IMR-90 (cell line): ENCODE results near the gene SLC9A5. TPM values are rescaled to one million over a fixed set of nuclear protein-coding genes. Genes with fewer than 3 reads are reported as not detected.

Experiments used
- ATAC-seq: fragments of 200-7000 bp; cut with Tn5 transposase; 2 replicates; pipeline ENCODE4 v1.9.1; 2020; ENCODE audit warnings: low read depth, mild to moderate bottlenecking, moderate library complexity
- BruUV-seq: library from RNA; stranded (reverse); fragments of 400-500 nt; replicated peaks from 2 replicates; lab custom pipeline; 2021; lab: Mats Ljungman, UMichigan
- CTCF ChIA-PET: fragments of 300-600 bp; formaldehyde crosslinking; extraction: SDS; loops from one replicate; lab custom pipeline; 2021; ENCODE audit warnings: antibody characterized with exemption; lab: Yijun Ruan, JAX
- POLR2A ChIA-PET: fragments of 300-600 bp; sonication (Branson Sonifier 250); formaldehyde crosslinking; loops from one replicate; lab custom pipeline; 2022; ENCODE audit warnings: antibody characterized with exemption; ENCODE audit not compliant: unreplicated experiment; lab: Charles Lee
- DNase-seq: peaks from one replicate; pipeline ENCODE4 v3.0.0; 2013
- H2AFZ ChIP-seq: replicated peaks from 2 replicates; pipeline ENCODE3; 2013; ENCODE audit warnings: low read length, mild to moderate bottlenecking; ENCODE audit not compliant: poor library complexity
- H2AK5ac ChIP-seq: 2 replicates; pipeline ENCODE4 v1.6.1; 2013; ENCODE audit warnings: low read depth, low read length, inconsistent platforms
- H2AK9ac ChIP-seq: replicated peaks from 2 replicates; pipeline ENCODE3; 2013; ENCODE audit warnings: mild to moderate bottlenecking, low read depth, low read length, moderate library complexity; ENCODE audit not compliant: poor library complexity
- H2BK120ac ChIP-seq: 2 replicates; pipeline ENCODE4 v1.6.1; 2013; ENCODE audit warnings: low read depth, low read length, inconsistent platforms
- H2BK15ac ChIP-seq: 3 replicates; pipeline ENCODE4 v1.6.1; 2013; ENCODE audit warnings: low read depth, low read length, inconsistent platforms
- H2BK20ac ChIP-seq: 2 replicates; pipeline ENCODE4 v1.6.1; 2013; ENCODE audit warnings: low read depth, mild to moderate bottlenecking, inconsistent platforms, low read length, moderate library complexity
- H2BK5ac ChIP-seq: 2 replicates; pipeline ENCODE4 v1.6.1; 2013; ENCODE audit warnings: mild to moderate bottlenecking, low read depth, low read length, inconsistent platforms; ENCODE audit not compliant: poor library complexity, severe bottlenecking
- H3K14ac ChIP-seq: replicated peaks from 2 replicates; pipeline ENCODE4 v1.6.1; 2013; ENCODE audit warnings: low read depth, low read length, inconsistent platforms
- H3K18ac ChIP-seq: 2 replicates; pipeline ENCODE4 v1.6.1; 2013; ENCODE audit warnings: low read depth, low read length, control low read depth
- H3K23ac ChIP-seq: 2 replicates; pipeline ENCODE4 v1.6.1; 2013; ENCODE audit warnings: low read depth, low read length, inconsistent platforms
- H3K27ac ChIP-seq: 2 replicates; pipeline ENCODE4 v1.5.1; 2013; ENCODE audit warnings: mild to moderate bottlenecking, control low read depth, low read length; ENCODE audit not compliant: insufficient read depth
- H3K27me3 ChIP-seq: 2 replicates; pipeline ENCODE4 v1.6.1; 2013; ENCODE audit warnings: low read length; ENCODE audit not compliant: control insufficient read depth, insufficient read depth
- H3K36me3 ChIP-seq: 2 replicates; pipeline ENCODE4 v1.6.1; 2013; ENCODE audit warnings: low read length, mixed read lengths; ENCODE audit not compliant: control insufficient read depth, insufficient read depth
- H3K4ac ChIP-seq: 2 replicates; pipeline ENCODE4 v1.6.1; 2013; ENCODE audit warnings: low read depth, low read length, inconsistent platforms
- H3K4me1 ChIP-seq: 2 replicates; pipeline ENCODE4 v1.6.1; 2013; ENCODE audit warnings: low read length, mixed read lengths; ENCODE audit not compliant: control insufficient read depth, insufficient read depth
- H3K4me2 ChIP-seq: 2 replicates; pipeline ENCODE4 v1.6.1; 2013; ENCODE audit warnings: low read depth, mild to moderate bottlenecking, control low read depth, low read length, moderate library complexity
- H3K4me3 ChIP-seq: 2 replicates; pipeline ENCODE4 v1.5.1; 2013; ENCODE audit warnings: low read depth, mild to moderate bottlenecking, control low read depth, low read length, moderate library complexity; ENCODE audit not compliant: insufficient read depth
- H3K56ac ChIP-seq: 2 replicates; pipeline ENCODE4 v1.6.1; 2013; ENCODE audit warnings: low read length, inconsistent platforms; ENCODE audit not compliant: insufficient read depth; ENCODE audit errors: extremely low read depth
- H3K79me1 ChIP-seq, 2 experiments: 2 replicates each; pipeline ENCODE4 v1.6.1; 2013; ENCODE audit warnings: low read length in 2 of 2, inconsistent platforms in 1 of 2, low read depth in 1 of 2
- H3K9ac ChIP-seq: 2 replicates; pipeline ENCODE4 v1.6.1; 2013; ENCODE audit warnings: low read depth, low read length, control low read depth
- H3K9me1 ChIP-seq: 2 replicates; pipeline ENCODE4 v1.6.1; 2013; ENCODE audit warnings: low read length, inconsistent platforms; ENCODE audit not compliant: insufficient read depth
- H3K9me3 ChIP-seq: 2 replicates; pipeline ENCODE4 v1.6.1; 2013; ENCODE audit warnings: low read length; ENCODE audit not compliant: control insufficient read depth, insufficient read depth
- H4K20me1 ChIP-seq: 2 replicates; pipeline ENCODE4 v1.6.1; 2013; ENCODE audit warnings: low read length, inconsistent platforms; ENCODE audit not compliant: insufficient read depth
- H4K5ac ChIP-seq: 2 replicates; pipeline ENCODE4 v1.6.1; 2013; ENCODE audit warnings: mild to moderate bottlenecking, low read depth, low read length, control low read depth
- H4K8ac ChIP-seq, 2 experiments: 2 replicates each; pipeline ENCODE4 v1.6.1; 2013; ENCODE audit warnings: low read depth in 2 of 2, low read length in 2 of 2, control low read depth in 1 of 2, inconsistent platforms in 1 of 2
- H4K91ac ChIP-seq: 2 replicates; pipeline ENCODE4 v1.6.1; 2013; ENCODE audit warnings: low read depth, low read length, inconsistent platforms; ENCODE audit not compliant: insufficient read depth
- BHLHE40 ChIP-seq: fragments of 150-350 bp; IDR thresholded peaks from 2 replicates; pipeline ENCODE4 v1.6.1; 2016; ENCODE audit warnings: mild to moderate bottlenecking, low read depth, low read length
- CEBPB ChIP-seq: IDR thresholded peaks from 2 replicates; pipeline ENCODE4 v1.6.1; 2012; ENCODE audit warnings: low read depth, low read length, improper control_type of control experiment
- CHD1 ChIP-seq: IDR thresholded peaks from 2 replicates; pipeline ENCODE4 v1.6.1; 2012; ENCODE audit warnings: low read depth, low read length, improper control_type of control experiment
- FOS ChIP-seq: fragments of 150-350 bp; IDR thresholded peaks from 2 replicates; pipeline ENCODE4 v1.6.1; 2016; ENCODE audit warnings: low read depth, low read length
- MAFK ChIP-seq: IDR thresholded peaks from 2 replicates; pipeline ENCODE4 v1.6.1; 2012; ENCODE audit warnings: low read depth, low read length, improper control_type of control experiment
- MAZ ChIP-seq: IDR thresholded peaks from 2 replicates; pipeline ENCODE4 v1.6.1; 2012; ENCODE audit warnings: low read depth, mild to moderate bottlenecking, low read length, improper control_type of control experiment, moderate library complexity, borderline replicate concordance
- MXI1 ChIP-seq: IDR thresholded peaks from 2 replicates; pipeline ENCODE4 v1.6.1; 2012; ENCODE audit warnings: low read depth, mild to moderate bottlenecking, low read length, moderate library complexity, borderline replicate concordance
- NFE2L2 ChIP-seq: fragments of 150-350 bp; IDR thresholded peaks from 2 replicates; pipeline ENCODE4 v1.6.1; 2016; ENCODE audit warnings: low read depth, mild to moderate bottlenecking, low read length
- POLR2A ChIP-seq: IDR thresholded peaks from 2 replicates; pipeline ENCODE4 v1.6.1; 2012; ENCODE audit warnings: mild to moderate bottlenecking, low read depth, low read length
- RAD21 ChIP-seq: IDR thresholded peaks from 2 replicates; pipeline ENCODE4 v1.6.1; 2012; ENCODE audit warnings: low read length, improper control_type of control experiment
- RCOR1 ChIP-seq: IDR thresholded peaks from 2 replicates; pipeline ENCODE4 v1.6.1; 2012; ENCODE audit warnings: mild to moderate bottlenecking, low read length, improper control_type of control experiment; ENCODE audit not compliant: insufficient replicate concordance
- RFX5 ChIP-seq: IDR thresholded peaks from 2 replicates; pipeline ENCODE4 v1.8.0; 2012; ENCODE audit warnings: low read depth, mild to moderate bottlenecking, low read length, moderate library complexity
- SMC3 ChIP-seq: fragments of 150-350 bp; IDR thresholded peaks from 2 replicates; pipeline ENCODE4 v1.6.1; 2016; ENCODE audit warnings: low read depth, mild to moderate bottlenecking, antibody characterized with exemption, low read length, moderate library complexity
- WGBS, 2 experiments: methylation state at CpG; one replicate each; pipeline versions ENCODE4 v1.1.5 to v1.1.7; 2013; ENCODE audit warnings: missing lambda C conversion rate in 2 of 2; ENCODE audit not compliant: insufficient read length in 1 of 2; ENCODE audit errors: extremely low coverage in 2 of 2; 5-methylcytosine and 5-hydroxymethylcytosine counted together
- dilution Hi-C: fragments of 300-500 bp; cut with HindIII; formaldehyde crosslinking; loops from one replicate; pipeline ENCODE4 v1.14.3; 2018; ENCODE audit warnings: low sequenced_read_pairs; ENCODE audit not compliant: unreplicated experiment
- in situ Hi-C: fragments of 300-500 bp; cut with MboI; formaldehyde crosslinking; loops from 3 replicates; pipeline ENCODE4 v1.14.3; 2019; ENCODE audit warnings: low sequenced_read_pairs, inconsistent platforms, mixed read lengths
- intact Hi-C: fragments of 100-400 bp; cut with micrococcal nuclease; formaldehyde crosslinking; loops from 2 replicates; pipeline ENCODE4 v1.10.0; 2022
- polyA plus RNA-seq, 3 experiments: library from polyadenylated mRNA; depleted of rRNA; stranded (reverse); fragments of >200 nt; gene quantifications; 2 replicates each; pipeline ENCODE4 v1.2.3, GENCODE V29; 2012; ENCODE audit warnings: low replicate concordance in 1 of 3
- total RNA-seq: library from RNA; depleted of rRNA; stranded (reverse); fragments of >200 nt; gene quantifications from 2 replicates; pipeline ENCODE4 v1.2.3, GENCODE V29; 2012
- TF ChIP-seq, protein P1 (sequence below): fragments of 150-350 bp; IDR thresholded peaks from 2 replicates; pipeline ENCODE4 v1.6.1; 2017; ENCODE audit warnings: mild to moderate bottlenecking, antibody characterized with exemption, low read length, low read depth
- TF ChIP-seq, protein P2 (sequence below): conservative IDR thresholded peaks from 2 replicates; pipeline ENCODE4 v1.5.1; 2012; ENCODE audit warnings: mild to moderate bottlenecking, low read depth, low read length, improper control_type of control experiment
- TF ChIP-seq, protein P3 (sequence below): fragments of 150-350 bp; IDR thresholded peaks from 2 replicates; pipeline ENCODE4 v1.6.1; 2016; ENCODE audit warnings: low read depth, mild to moderate bottlenecking, low read length, moderate library complexity, borderline replicate concordance

SLC9A5 gene
- total and polyA plus RNA-seq, 2 of the 4 experiments (the other 2 are of a cell fraction) = 1.8 to 5.7 TPM

DNA sequence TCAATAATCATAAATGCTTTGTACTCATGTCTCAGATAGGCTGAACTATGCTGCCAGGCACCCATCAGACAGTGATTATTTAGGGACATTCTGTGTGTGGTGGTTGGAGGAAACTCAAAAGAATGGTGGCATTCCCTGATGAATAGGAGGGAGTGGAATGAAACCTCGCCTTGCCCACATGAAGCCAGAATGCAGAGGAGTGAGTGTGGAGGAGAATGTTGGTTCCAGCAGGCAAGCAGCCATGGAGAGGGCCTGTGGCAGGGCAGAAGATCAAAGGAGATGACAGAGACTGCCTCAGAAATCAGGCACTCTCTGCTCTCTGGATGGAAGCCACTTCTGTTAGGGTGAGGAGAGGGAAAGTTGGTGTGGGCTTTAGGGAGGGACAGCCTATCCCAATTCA is 55.2 kb downstream of the SLC9A5 start:
- H3K9ac ChIP-seq = no peak overlapping the region
- no peaks in the 10 kb centered on the region for H3K27me3 ChIP-seq
- H2AFZ ChIP-seq = no peak overlapping the region
- no peaks in the 10 kb centered on the region for H3K36me3 ChIP-seq
- intact Hi-C loops = no loop called here
- no peaks in the 10 kb centered on the region for H3K79me1 ChIP-seq
- H3K23ac ChIP-seq = peak overlapping the region; percentile 22; the same call in 1 of the 2 replicates
- CTCF ChIA-PET = no interaction called here
- peak overlapping the region; percentile 19; the same call in 1 of the 3 replicates for H2BK15ac ChIP-seq
- H3K56ac ChIP-seq = no peak overlapping the region
- H3K27ac ChIP-seq = no peak overlapping the region
- H3K4me2 ChIP-seq = no peak overlapping the region; the same call in 1 of the 2 replicates
- H3K14ac ChIP-seq = 0 out of 2 replicates have a peak overlapping the region, but pooled peaks have one; percentile 1
- H4K5ac ChIP-seq = no peak overlapping the region; the same call in 1 of the 2 replicates
- no peak overlapping the region for H2BK120ac ChIP-seq
- no peaks in the 10 kb centered on the region for H3K9me3 ChIP-seq
- H3K4me3 ChIP-seq = no peak overlapping the region
- no peak for TF ChIP-seq NFE2L2
- no peak for TF ChIP-seq MAZ
- TF ChIP-seq CEBPB = no peak
- TF ChIP-seq SMC3 = no peak
- TF ChIP-seq RCOR1 = no peak
- no peak for TF ChIP-seq RFX5
- TF ChIP-seq, protein P1, sequence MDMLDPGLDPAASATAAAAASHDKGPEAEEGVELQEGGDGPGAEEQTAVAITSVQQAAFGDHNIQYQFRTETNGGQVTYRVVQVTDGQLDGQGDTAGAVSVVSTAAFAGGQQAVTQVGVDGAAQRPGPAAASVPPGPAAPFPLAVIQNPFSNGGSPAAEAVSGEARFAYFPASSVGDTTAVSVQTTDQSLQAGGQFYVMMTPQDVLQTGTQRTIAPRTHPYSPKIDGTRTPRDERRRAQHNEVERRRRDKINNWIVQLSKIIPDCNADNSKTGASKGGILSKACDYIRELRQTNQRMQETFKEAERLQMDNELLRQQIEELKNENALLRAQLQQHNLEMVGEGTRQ = no peak
- no peak for TF ChIP-seq CHD1
- no peak for TF ChIP-seq BHLHE40
- no peak for TF ChIP-seq FOS
- no peak for TF ChIP-seq POLR2A
- TF ChIP-seq, protein P2, sequence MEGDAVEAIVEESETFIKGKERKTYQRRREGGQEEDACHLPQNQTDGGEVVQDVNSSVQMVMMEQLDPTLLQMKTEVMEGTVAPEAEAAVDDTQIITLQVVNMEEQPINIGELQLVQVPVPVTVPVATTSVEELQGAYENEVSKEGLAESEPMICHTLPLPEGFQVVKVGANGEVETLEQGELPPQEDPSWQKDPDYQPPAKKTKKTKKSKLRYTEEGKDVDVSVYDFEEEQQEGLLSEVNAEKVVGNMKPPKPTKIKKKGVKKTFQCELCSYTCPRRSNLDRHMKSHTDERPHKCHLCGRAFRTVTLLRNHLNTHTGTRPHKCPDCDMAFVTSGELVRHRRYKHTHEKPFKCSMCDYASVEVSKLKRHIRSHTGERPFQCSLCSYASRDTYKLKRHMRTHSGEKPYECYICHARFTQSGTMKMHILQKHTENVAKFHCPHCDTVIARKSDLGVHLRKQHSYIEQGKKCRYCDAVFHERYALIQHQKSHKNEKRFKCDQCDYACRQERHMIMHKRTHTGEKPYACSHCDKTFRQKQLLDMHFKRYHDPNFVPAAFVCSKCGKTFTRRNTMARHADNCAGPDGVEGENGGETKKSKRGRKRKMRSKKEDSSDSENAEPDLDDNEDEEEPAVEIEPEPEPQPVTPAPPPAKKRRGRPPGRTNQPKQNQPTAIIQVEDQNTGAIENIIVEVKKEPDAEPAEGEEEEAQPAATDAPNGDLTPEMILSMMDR = no peak
- TF ChIP-seq, protein P3, sequence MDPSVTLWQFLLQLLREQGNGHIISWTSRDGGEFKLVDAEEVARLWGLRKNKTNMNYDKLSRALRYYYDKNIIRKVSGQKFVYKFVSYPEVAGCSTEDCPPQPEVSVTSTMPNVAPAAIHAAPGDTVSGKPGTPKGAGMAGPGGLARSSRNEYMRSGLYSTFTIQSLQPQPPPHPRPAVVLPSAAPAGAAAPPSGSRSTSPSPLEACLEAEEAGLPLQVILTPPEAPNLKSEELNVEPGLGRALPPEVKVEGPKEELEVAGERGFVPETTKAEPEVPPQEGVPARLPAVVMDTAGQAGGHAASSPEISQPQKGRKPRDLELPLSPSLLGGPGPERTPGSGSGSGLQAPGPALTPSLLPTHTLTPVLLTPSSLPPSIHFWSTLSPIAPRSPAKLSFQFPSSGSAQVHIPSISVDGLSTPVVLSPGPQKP = no peak
- TF ChIP-seq MAFK = no peak
- no peak for TF ChIP-seq RAD21
- no peak for TF ChIP-seq MXI1
- dilution Hi-C loops = no loop called here
- in situ Hi-C loops = no loop called here
- peak; percentile 38 for ATAC-seq
- H3K4me1 ChIP-seq = peaks cover 4% of the 10 kb centered on the region
- POLR2A ChIA-PET = no interaction called here
- no peak overlapping the region for H2AK5ac ChIP-seq
- H3K4ac ChIP-seq = peak overlapping the region; percentile 6
- no CpG with 5 or more reads among the region's 1 CpG for WGBS, 2 experiments
- H2BK20ac ChIP-seq = no peak overlapping the region
- peak overlapping the region; percentile 16; the same call in 1 of the 2 replicates for H3K18ac ChIP-seq
- H2BK5ac ChIP-seq = no peak overlapping the region
- no peak for DNase-seq
- peak overlapping the region; percentile 27; the same call in 1 of the 2 replicates for H4K91ac ChIP-seq
- no peak overlapping the region for H2AK9ac ChIP-seq
- H3K9me1 ChIP-seq = no peaks in the 10 kb centered on the region; the same call in 1 of the 2 replicates
- H4K8ac ChIP-seq = no peak overlapping the region
- H4K20me1 ChIP-seq = no peaks in the 10 kb centered on the region
- BruUV-seq = no TSS peak
